ENCODE results near the gene ASIC3. TPM values are rescaled to one million over a fixed set of nuclear protein-coding genes. Genes with fewer than 3 reads are reported as not detected.

ASIC3 gene
- polyA plus RNA-seq: not detected

GRCh38 chr7:151047976-151048815, at the start of gene ASIC3:
Gene ASIC3 (plus strand): TSS chr7:151048531. CDS start chr7:151048886, 355 bp downstream.
- no peak for DNase-seq
- peaks cover 0 to 7% (median 6%) of the 10 kb centered on the region in 3 donors for H3K36me3 Mint-ChIP-seq
- H3K4me1 Mint-ChIP-seq: peaks cover 0 to 2% of the 10 kb centered on the region in 2 donors
- no peaks in the 10 kb centered on the region for H3K9me3 Mint-ChIP-seq
- H3K27me3 Mint-ChIP-seq (ENCODE audit: low read depth in 3 of 3): peaks cover 0 to 3% (median 0%) of the 10 kb centered on the region in 3 donors
- peak within 1 kb of the TSS in 1 of 6 donors; percentile 14 for H3K27ac Mint-ChIP-seq
- H3K4me3 Mint-ChIP-seq: no peak within 1 kb of the TSS

- no peak overlapping the region for H3K4me3 Mint-ChIP-seq
- DNase-seq: no peak
- peaks cover 30 to 43% of the 10 kb centered on the region in 2 donors for H3K4me1 Mint-ChIP-seq
- peak overlapping the region in 4 of 6 donors; percentile 19 to 82 (median 70) for H3K27ac Mint-ChIP-seq
- H3K27me3 Mint-ChIP-seq (ENCODE audit: low read depth in 3 of 3): peaks cover 8 to 21% (median 21%) of the 10 kb centered on the region in 3 donors
- H3K9me3 Mint-ChIP-seq: no peaks in the 10 kb centered on the region
- H3K36me3 Mint-ChIP-seq: no peaks in the 10 kb centered on the region
These were observed 49.3 kb upstream of the ASIC3 start for GRCh38 chr7:150999001-150999400.

GRCh38 chr7:150999497-151000230, 48.7 kb upstream of the ASIC3 start:
- H3K4me3 Mint-ChIP-seq: peak overlapping the region in 3 of 5 donors; percentile 4 to 25 (median 7)
- peaks cover 0 to 3% (median 0%) of the 10 kb centered on the region in 3 donors for H3K36me3 Mint-ChIP-seq
- H3K9me3 Mint-ChIP-seq: no peaks in the 10 kb centered on the region
- H3K4me1 Mint-ChIP-seq: peaks cover 30 to 38% of the 10 kb centered on the region in 2 donors
- peak; percentile 68 to 74 (median 72) for DNase-seq
- peak overlapping the region in 5 of 6 donors; percentile 63 to 86 (median 77) for H3K27ac Mint-ChIP-seq
- H3K27me3 Mint-ChIP-seq (ENCODE audit: low read depth in 3 of 3): peaks cover 8 to 21% (median 19%) of the 10 kb centered on the region in 3 donors

GRCh38 chr7:151000897-151001495, 47.3 kb upstream of the ASIC3 start:
- Mint-ChIP-seq H3K27me3 (ENCODE audit: low read depth in 3 of 3) (peaks cover 8 to 21% (median 20%) of the 10 kb centered on the region in 3 donors), H3K27ac (peak overlapping the region in 4 of 6 donors; percentile 54 to 86 (median 64)), H3K4me3 (peak overlapping the region in 2 of 5 donors; percentile 38 to 54), H3K36me3 (peaks cover 0 to 3% (median 0%) of the 10 kb centered on the region in 3 donors), H3K4me1 (peaks cover 31 to 37% of the 10 kb centered on the region in 2 donors), H3K9me3 (no peaks in the 10 kb centered on the region)
- DNase-seq: no peak

GRCh38 chr7:151001546-151001945, 46.8 kb upstream of the ASIC3 start:
- peaks cover 0 to 3% (median 0%) of the 10 kb centered on the region in 3 donors for H3K36me3 Mint-ChIP-seq
- H3K27ac Mint-ChIP-seq: peak overlapping the region in 1 of 6 donors; percentile 36
- DNase-seq: no peak
- no peak overlapping the region for H3K4me3 Mint-ChIP-seq
- peaks cover 36 to 40% of the 10 kb centered on the region in 2 donors for H3K4me1 Mint-ChIP-seq
- peaks cover 8 to 21% (median 20%) of the 10 kb centered on the region in 3 donors for H3K27me3 Mint-ChIP-seq (ENCODE audit: low read depth in 3 of 3)
- no peaks in the 10 kb centered on the region for H3K9me3 Mint-ChIP-seq

GRCh38 chr7:151003572-151003971, 44.8 kb upstream of the ASIC3 start:
- Mint-ChIP-seq H3K27ac (no peak overlapping the region), H3K4me3 (no peak overlapping the region), H3K4me1 (peaks cover 46% of the 10 kb centered on the region in 2 donors), H3K36me3 (peaks cover 0 to 3% (median 0%) of the 10 kb centered on the region in 3 donors), H3K27me3 (ENCODE audit: low read depth in 3 of 3) (peaks cover 8 to 16% (median 15%) of the 10 kb centered on the region in 3 donors), H3K9me3 (no peaks in the 10 kb centered on the region)
- DNase-seq: no peak

GRCh38 chr7:151005566-151005965, 42.8 kb upstream of the ASIC3 start:
- Mint-ChIP-seq H3K9me3 (no peaks in the 10 kb centered on the region), H3K4me3 (no peak overlapping the region), H3K36me3 (peaks cover 0 to 3% (median 0%) of the 10 kb centered on the region in 3 donors), H3K27ac (peak overlapping the region in 1 of 6 donors; percentile 40), H3K4me1 (peaks cover 39 to 53% of the 10 kb centered on the region in 2 donors), H3K27me3 (ENCODE audit: low read depth in 3 of 3) (peaks cover 0 to 9% (median 7%) of the 10 kb centered on the region in 3 donors)
- no peak for DNase-seq

GRCh38 chr7:151006590-151007300, 41.6 kb upstream of the ASIC3 start:
- H3K27ac Mint-ChIP-seq: peak overlapping the region in 1 of 6 donors; percentile 91

GRCh38 chr7:151007469-151007898, 40.8 kb upstream of the ASIC3 start:
- H3K4me3 Mint-ChIP-seq: peak overlapping the region; percentile 73 to 87 (median 79)
- H3K27ac Mint-ChIP-seq: peak overlapping the region in 5 of 6 donors; percentile 80 to 92 (median 88)
- peaks cover 0 to 3% (median 0%) of the 10 kb centered on the region in 3 donors for H3K36me3 Mint-ChIP-seq
- H3K4me1 Mint-ChIP-seq: peaks cover 51 to 57% of the 10 kb centered on the region in 2 donors
- no peaks in the 10 kb centered on the region for H3K9me3 Mint-ChIP-seq
- no peak for DNase-seq
- peaks cover 0 to 16% (median 7%) of the 10 kb centered on the region in 3 donors for H3K27me3 Mint-ChIP-seq (ENCODE audit: low read depth in 3 of 3)

More at GRCh38 chr7:151006590-151007300, 41.6 kb upstream of the ASIC3 start:
- DNase-seq: no peak
- Mint-ChIP-seq H3K9me3 (no peaks in the 10 kb centered on the region), H3K27me3 (ENCODE audit: low read depth in 3 of 3) (peaks cover 0 to 12% (median 7%) of the 10 kb centered on the region in 3 donors), H3K4me1 (peaks cover 43 to 55% of the 10 kb centered on the region in 2 donors), H3K36me3 (peaks cover 0 to 3% (median 0%) of the 10 kb centered on the region in 3 donors), H3K4me3 (peak overlapping the region in 1 of 5 donors; percentile 33)

- peaks cover 0 to 21% (median 11%) of the 10 kb centered on the region in 3 donors for H3K27me3 Mint-ChIP-seq (ENCODE audit: low read depth in 3 of 3)
- H3K4me3 Mint-ChIP-seq: peak overlapping the region; percentile 73 to 87 (median 79)
- no peaks in the 10 kb centered on the region for H3K9me3 Mint-ChIP-seq
- peak overlapping the region; percentile 60 to 92 (median 85) for H3K27ac Mint-ChIP-seq
- H3K36me3 Mint-ChIP-seq: peaks cover 0 to 3% (median 0%) of the 10 kb centered on the region in 3 donors
- no peak for DNase-seq
- H3K4me1 Mint-ChIP-seq: peaks cover 57 to 63% of the 10 kb centered on the region in 2 donors
These were observed 40.2 kb upstream of the ASIC3 start for GRCh38 chr7:151008143-151008510.

- H3K4me1 Mint-ChIP-seq: peaks cover 59 to 67% of the 10 kb centered on the region in 2 donors
- H3K4me3 Mint-ChIP-seq: peak overlapping the region; percentile 73 to 87 (median 79)
- peak overlapping the region; percentile 60 to 92 (median 85) for H3K27ac Mint-ChIP-seq
- peaks cover 0 to 3% (median 0%) of the 10 kb centered on the region in 3 donors for H3K36me3 Mint-ChIP-seq
- peak; percentile 59 to 80 (median 76) for DNase-seq
- H3K9me3 Mint-ChIP-seq: peaks cover 0 to 2% (median 0%) of the 10 kb centered on the region in 6 donors
- peaks cover 4 to 23% (median 16%) of the 10 kb centered on the region in 3 donors for H3K27me3 Mint-ChIP-seq (ENCODE audit: low read depth in 3 of 3)
These were observed 39.6 kb upstream of the ASIC3 start for GRCh38 chr7:151008511-151009323.
